Esophagus squamous epithelium (tissue), 5 donors: Measurements from ENCODE around the gene PPP1R18. TPM values are rescaled to one million over a fixed set of nuclear protein-coding genes. Genes with fewer than 3 reads are reported as not detected.
"Not testable (repeated sequence)": the region's sequence is repeated elsewhere in the genome, so short reads cannot be mapped to it uniquely, and the experiment has no call there.

Experiments used
- DNase-seq: peaks from one replicate; lab custom pipeline; 2025; lab: John Stamatoyannopoulos, UW
- H3K27ac ChIP-seq, 4 donors: fragments of 200-600 bp; sonication (generic); one replicate each; pipeline ENCODE4 v1.5.1; 2016 to 2019; ENCODE audit warnings: mild to moderate bottlenecking in 1 of 4
- H3K27me3 ChIP-seq, 4 donors: fragments of 200-600 bp; sonication (generic); 1 replicate in 3 of 4; 2 replicates in 1 of 4; pipeline versions ENCODE4 v1.5.1 to v1.6.0; 2017 to 2021; ENCODE audit warnings: antibody characterized with exemption in 1 of 4
- H3K36me3 ChIP-seq, 3 donors: fragments of 200-600 bp; sonication (generic); one replicate each; pipeline ENCODE4 v1.5.1; 2016 to 2019
- H3K4me1 ChIP-seq, 3 donors: fragments of 200-600 bp; sonication (generic); one replicate each; pipeline ENCODE4 v1.5.1; 2017 to 2019
- H3K4me3 ChIP-seq, 4 donors: fragments of 200-600 bp; sonication (generic); 1 replicate in 3 of 4; 2 replicates in 1 of 4; pipeline ENCODE4 v1.5.1; 2016 to 2019; ENCODE audit warnings: mild to moderate bottlenecking in 2 of 4, moderate library complexity in 1 of 4
- H3K9me3 ChIP-seq, 3 donors: fragments of 200-600 bp; sonication (generic); one replicate each; pipeline ENCODE4 v1.5.1; 2016 to 2019
- POLR2A ChIP-seq, 4 donors: fragments of 450-650 bp; IDR thresholded peaks; one replicate each; pipeline ENCODE4 v1.6.1; 2017; ENCODE audit warnings: antibody characterized with exemption in 4 of 4, mild to moderate bottlenecking in 4 of 4, moderate library complexity in 3 of 4
- WGBS, 2 donors: methylation state at CpG; one replicate each; pipeline ENCODE4 v1.1.5; 2018; 5-methylcytosine and 5-hydroxymethylcytosine counted together
- intact Hi-C: fragments of 100-400 bp; cut with DNase I; formaldehyde crosslinking; loops from one replicate; pipeline ENCODE4 v1.15.0; 2022
- total RNA-seq, 4 donors: library from RNA; depleted of rRNA; stranded (reverse); fragments of >200 nt; gene quantifications; one replicate each; pipeline ENCODE4 v1.1.0, GENCODE V29; 2016
- TF ChIP-seq, protein P1 (sequence below), 6 experiments: fragments of 450-650 bp in 4 of 6; fragments of 200-600 bp in 2 of 6; sonication (generic) in 2 of 6; IDR thresholded peaks; one replicate each; pipeline ENCODE4 v1.5.1; 2016 to 2019; ENCODE audit warnings: antibody characterized with exemption in 6 of 6, mild to moderate bottlenecking in 4 of 6, moderate library complexity in 4 of 6
- donor health status: DM: yes; HTN: yes; CAD: no.

PPP1R18 gene
- total RNA-seq, 4 donors from 2014 or later, result 9.8 to 22.2 (median 17.4) TPM

DNA sequence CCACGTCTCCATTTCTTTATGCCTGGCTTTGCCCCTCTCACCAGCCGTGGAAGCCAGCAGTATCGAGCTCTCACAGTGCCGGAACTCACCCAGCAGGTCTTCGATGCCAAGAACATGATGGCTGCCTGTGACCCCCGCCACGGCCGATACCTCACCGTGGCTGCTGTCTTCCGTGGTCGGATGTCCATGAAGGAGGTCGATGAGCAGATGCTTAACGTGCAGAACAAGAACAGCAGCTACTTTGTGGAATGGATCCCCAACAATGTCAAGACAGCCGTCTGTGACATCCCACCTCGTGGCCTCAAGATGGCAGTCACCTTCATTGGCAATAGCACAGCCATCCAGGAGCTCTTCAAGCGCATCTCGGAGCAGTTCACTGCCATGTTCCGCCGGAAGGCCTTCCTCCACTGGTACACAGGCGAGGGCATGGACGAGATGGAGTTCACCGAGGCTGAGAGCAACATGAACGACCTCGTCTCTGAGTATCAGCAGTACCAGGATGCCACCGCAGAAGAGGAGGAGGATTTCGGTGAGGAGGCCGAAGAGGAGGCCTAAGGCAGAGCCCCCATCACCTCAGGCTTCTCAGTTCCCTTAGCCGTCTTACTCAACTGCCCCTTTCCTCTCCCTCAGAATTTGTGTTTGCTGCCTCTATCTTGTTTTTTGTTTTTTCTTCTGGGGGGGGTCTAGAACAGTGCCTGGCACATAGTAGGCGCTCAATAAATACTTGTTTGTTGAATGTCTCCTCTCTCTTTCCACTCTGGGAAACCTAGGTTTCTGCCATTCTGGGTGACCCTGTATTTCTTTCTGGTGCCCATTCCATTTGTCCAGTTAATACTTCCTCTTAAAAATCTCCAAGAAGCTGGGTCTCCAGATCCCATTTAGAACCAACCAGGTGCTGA, 37.6 kb upstream of the PPP1R18 start:
- Histone ChIP-seq H3K4me1 (peaks cover 26 to 78% (median 31%) of the 10 kb centered on the region in 3 donors), H3K36me3 (peaks cover 25 to 68% (median 41%) of the 10 kb centered on the region in 3 donors), H3K27ac (peak overlapping the region; percentile 24 to 96 (median 34))
- DNase-seq, H3K4me3 ChIP-seq, intact Hi-C loops, H3K27me3 ChIP-seq, H3K9me3 ChIP-seq: not testable (repeated sequence)
- TF ChIP-seq, protein P1, sequence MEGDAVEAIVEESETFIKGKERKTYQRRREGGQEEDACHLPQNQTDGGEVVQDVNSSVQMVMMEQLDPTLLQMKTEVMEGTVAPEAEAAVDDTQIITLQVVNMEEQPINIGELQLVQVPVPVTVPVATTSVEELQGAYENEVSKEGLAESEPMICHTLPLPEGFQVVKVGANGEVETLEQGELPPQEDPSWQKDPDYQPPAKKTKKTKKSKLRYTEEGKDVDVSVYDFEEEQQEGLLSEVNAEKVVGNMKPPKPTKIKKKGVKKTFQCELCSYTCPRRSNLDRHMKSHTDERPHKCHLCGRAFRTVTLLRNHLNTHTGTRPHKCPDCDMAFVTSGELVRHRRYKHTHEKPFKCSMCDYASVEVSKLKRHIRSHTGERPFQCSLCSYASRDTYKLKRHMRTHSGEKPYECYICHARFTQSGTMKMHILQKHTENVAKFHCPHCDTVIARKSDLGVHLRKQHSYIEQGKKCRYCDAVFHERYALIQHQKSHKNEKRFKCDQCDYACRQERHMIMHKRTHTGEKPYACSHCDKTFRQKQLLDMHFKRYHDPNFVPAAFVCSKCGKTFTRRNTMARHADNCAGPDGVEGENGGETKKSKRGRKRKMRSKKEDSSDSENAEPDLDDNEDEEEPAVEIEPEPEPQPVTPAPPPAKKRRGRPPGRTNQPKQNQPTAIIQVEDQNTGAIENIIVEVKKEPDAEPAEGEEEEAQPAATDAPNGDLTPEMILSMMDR (IDR thresholded peaks at IDR 0.05), result peak in 1 of 6 experiments; percentile 11
- WGBS, 2 donors, result 29 to 41% methylated on average over 5 to 13 of the region's 29 CpGs

GRCh38 chr6:30723159-30723842, 36.9 kb upstream of the PPP1R18 start:
- Histone ChIP-seq H3K4me3 (peak overlapping the region in 1 of 4 donors; percentile 72), H3K4me1 (peaks cover 34 to 86% (median 35%) of the 10 kb centered on the region in 3 donors), H3K36me3 (peaks cover 25 to 60% (median 41%) of the 10 kb centered on the region in 3 donors), H3K27ac (peak overlapping the region; percentile 24 to 96 (median 94))
- DNase-seq, intact Hi-C loops, H3K27me3 ChIP-seq, H3K9me3 ChIP-seq: not testable (repeated sequence)
- 33 to 42% methylated on average over 8 to 16 of the region's 16 CpGs for WGBS, 2 donors

DNA sequence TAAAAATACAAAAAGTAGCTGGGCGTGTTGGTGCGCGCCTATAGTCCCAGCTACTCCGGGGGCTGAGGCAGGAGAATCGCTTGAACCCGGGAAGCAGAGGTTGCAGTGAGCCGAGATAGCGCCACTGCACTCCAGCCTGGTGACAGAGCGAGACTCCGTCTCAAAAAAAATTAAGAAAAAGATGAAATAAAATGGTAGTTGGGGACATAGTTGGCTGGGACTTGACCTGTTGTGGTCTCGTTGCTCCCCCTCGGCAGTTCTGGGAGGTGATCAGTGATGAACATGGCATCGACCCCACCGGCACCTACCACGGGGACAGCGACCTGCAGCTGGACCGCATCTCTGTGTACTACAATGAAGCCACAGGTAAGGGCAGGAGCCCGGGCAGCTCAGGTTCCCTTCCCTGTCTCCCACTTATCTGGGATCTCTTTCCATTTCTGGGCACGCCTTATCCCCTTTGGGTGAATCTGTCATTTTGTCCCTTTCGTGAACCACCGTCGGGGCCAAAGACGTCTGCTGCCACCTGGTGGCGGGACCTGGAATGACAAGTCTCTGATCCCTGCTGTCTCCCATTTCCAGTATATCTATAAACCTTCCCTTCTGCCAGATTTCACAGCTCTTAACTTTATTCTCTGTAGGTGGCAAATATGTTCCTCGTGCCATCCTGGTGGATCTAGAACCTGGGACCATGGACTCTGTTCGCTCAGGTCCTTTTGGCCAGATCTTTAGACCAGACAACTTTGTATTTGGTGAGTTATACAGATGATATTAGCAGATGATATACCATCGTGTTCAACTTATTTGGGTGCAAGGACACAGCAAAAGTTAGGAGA, 36.1 kb upstream of the PPP1R18 start:
- Histone ChIP-seq H3K36me3 (peaks cover 25 to 52% (median 34%) of the 10 kb centered on the region in 3 donors), H3K9me3 (no peaks in the 10 kb centered on the region), H3K4me1 (peaks cover 40 to 85% (median 40%) of the 10 kb centered on the region in 3 donors), H3K4me3 (peak overlapping the region; percentile 57 to 75 (median 72)), H3K27ac (peak overlapping the region; percentile 91 to 96 (median 94)), H3K27me3 (no peaks in the 10 kb centered on the region)
- TF ChIP-seq, protein P1 (IDR thresholded peaks at IDR 0.05), result peak; percentile 92 to 100 (median 99)
- TF ChIP-seq POLR2A (IDR thresholded peaks at IDR 0.05), result peak in 1 of 4 donors; percentile 9
- 5 to 7% methylated on average over 26 to 27 of the region's 27 CpGs for WGBS, 2 donors
- DNase-seq, result no peak
- intact Hi-C loops, result no loop called here

DNA sequence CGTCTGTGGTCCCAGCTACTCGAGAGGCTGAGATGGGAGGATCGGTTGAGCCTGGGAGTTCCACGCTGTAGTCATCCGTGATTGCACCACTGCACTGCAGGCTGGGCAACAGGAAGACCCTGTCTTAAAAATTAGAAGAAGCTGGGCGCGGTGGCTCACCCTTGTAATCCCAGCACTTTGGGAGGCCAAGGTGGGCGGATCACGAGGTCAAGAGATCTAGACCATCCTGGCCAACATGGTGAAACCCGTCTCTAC, 35.5 kb upstream of the PPP1R18 start:
- H3K9me3 ChIP-seq, DNase-seq, intact Hi-C loops, H3K27me3 ChIP-seq: not testable (repeated sequence)
- Histone ChIP-seq H3K4me3 (peak overlapping the region; percentile 57 to 75 (median 72)), H3K27ac (peak overlapping the region; percentile 91 to 96 (median 94)), H3K4me1 (peaks cover 40 to 80% (median 40%) of the 10 kb centered on the region in 3 donors), H3K36me3 (peaks cover 25 to 47% (median 29%) of the 10 kb centered on the region in 3 donors)
- WGBS, 2 donors, result 0 to 7% methylated on average over 10 of the region's 10 CpGs

- peak overlapping the region; percentile 91 to 96 (median 94) for H3K27ac ChIP-seq
- TF ChIP-seq, protein P1 (IDR thresholded peaks at IDR 0.05), result peak; percentile 29 to 61 (median 48)
- TF ChIP-seq POLR2A (IDR thresholded peaks at IDR 0.05), result peak in 3 of 4 donors; percentile 12 to 66 (median 47)
- 1 to 2% methylated on average over 8 to 17 of the region's 71 CpGs for WGBS, 2 donors
- no peaks in the 10 kb centered on the region for H3K9me3 ChIP-seq
- peaks cover 44 to 83% (median 44%) of the 10 kb centered on the region in 3 donors for H3K4me1 ChIP-seq
- intact Hi-C loops, result loop anchor here (2.0 kb wide), 1 partner anchor 43 kb away; no protein-coding TSS in a partner anchor
- peak overlapping the region; percentile 57 to 75 (median 72) for H3K4me3 ChIP-seq
- peaks cover 25 to 41% (median 29%) of the 10 kb centered on the region in 3 donors for H3K36me3 ChIP-seq
- peak; percentile 52 for DNase-seq
- no peaks in the 10 kb centered on the region for H3K27me3 ChIP-seq
Measured at GRCh38 chr6:30721198-30722024, 35.0 kb upstream of the PPP1R18 start.
